Omental fat pad (tissue), 4 donors: ENCODE data around the gene LHFPL6. TPM values are rescaled to one million over a fixed set of nuclear protein-coding genes. Genes with fewer than 3 reads are reported as not detected.

Experiments used
- ATAC-seq: fragments of 150-250 bp; one replicate; pipeline ENCODE4 v1.9.1; 2016; ENCODE audit warnings: mild to moderate bottlenecking, moderate library complexity; ENCODE audit not compliant: low FRiP score
- DNase-seq: peaks from one replicate; pipeline ENCODE4 v3.0.0-alpha.2; 2019; ENCODE audit warnings: low spot score
- CTCF ChIP-seq, 3 donors: fragments of 450-650 bp; IDR thresholded peaks; one replicate each; pipeline ENCODE4 v1.5.1; 2016 to 2017; ENCODE audit warnings: antibody characterized with exemption in 3 of 3, mild to moderate bottlenecking in 3 of 3, moderate library complexity in 2 of 3
- total RNA-seq, 4 donors: library from RNA; depleted of rRNA; stranded (reverse); fragments of >200 nt; gene quantifications; one replicate each; pipeline ENCODE4 v1.1.0, GENCODE V29; 2016

The LHFPL6 gene
- total RNA-seq, 4 donors from 2014 or later = 66.1 to 208 (median 109) TPM

- DNase-seq (no peak), ATAC-seq (no peak)
- TF ChIP-seq CTCF (IDR thresholded peaks at IDR 0.05) = no peak
Measured at GRCh38 chr13:39597838-39598237, 5.2 kb downstream of the LHFPL6 start.

- ATAC-seq = no peak
- no peak for DNase-seq
Measured at GRCh38 chr13:39596685-39597084, 6.3 kb downstream of the LHFPL6 start.

GRCh38 chr13:39596176-39596575 is 6.8 kb downstream of the LHFPL6 start:
- DNase-seq (no peak), ATAC-seq (no peak)
- TF ChIP-seq CTCF (IDR thresholded peaks at IDR 0.05) = no peak

More at GRCh38 chr13:39596685-39597084, 6.3 kb downstream of the LHFPL6 start:
- TF ChIP-seq CTCF (IDR thresholded peaks at IDR 0.05) = no peak

- TF ChIP-seq CTCF (IDR thresholded peaks at IDR 0.05) = no peak
Measured at GRCh38 chr13:39590466-39591036, 12.4 kb downstream of the LHFPL6 start.

GRCh38 chr13:39588384-39588783 is 14.6 kb downstream of the LHFPL6 start:
- ATAC-seq = no peak
- TF ChIP-seq CTCF (IDR thresholded peaks at IDR 0.05) = no peak
- no peak for DNase-seq

More at GRCh38 chr13:39590466-39591036, 12.4 kb downstream of the LHFPL6 start:
- no peak for DNase-seq
- no peak for ATAC-seq

- no peak for TF ChIP-seq CTCF (IDR thresholded peaks at IDR 0.05)
- DNase-seq = no peak
- ATAC-seq = no peak
Measured at GRCh38 chr13:39587939-39588338, 15.1 kb downstream of the LHFPL6 start.

- ATAC-seq (no peak), DNase-seq (no peak)
- TF ChIP-seq CTCF (IDR thresholded peaks at IDR 0.05) = no peak
Measured at GRCh38 chr13:39586958-39587605, 15.9 kb downstream of the LHFPL6 start.
